Ascending aorta (tissue), 2 donors: ENCODE measurements around the gene SPATA46. TPM values are rescaled to one million over a fixed set of nuclear protein-coding genes. Genes with fewer than 3 reads are reported as not detected.

Experiments
- DNase-seq, 2 donors: peaks; one replicate each; pipeline ENCODE4 v3.0.0-alpha.2; 2019; ENCODE audit warnings: low spot score in 2 of 2
- H3K27ac ChIP-seq, 2 donors: fragments of 200-600 bp; sonication (generic); one replicate each; pipeline ENCODE4 v1.5.1; 2016 to 2017; ENCODE audit warnings: mild to moderate bottlenecking in 1 of 2
- H3K27me3 ChIP-seq: fragments of 200-600 bp; sonication (generic); one replicate; pipeline ENCODE4 v1.5.1; 2017
- H3K36me3 ChIP-seq, 2 donors: fragments of 200-600 bp; sonication (generic); one replicate each; pipeline ENCODE4 v1.5.1; 2016
- H3K4me1 ChIP-seq, 2 donors: fragments of 200-600 bp; sonication (generic); one replicate each; pipeline ENCODE4 v1.5.1; 2016 to 2017; ENCODE audit warnings: mild to moderate bottlenecking in 1 of 2
- H3K4me3 ChIP-seq, 2 donors: fragments of 200-600 bp; sonication (generic); one replicate each; pipeline ENCODE4 v1.5.1; 2016 to 2017; ENCODE audit warnings: mild to moderate bottlenecking in 1 of 2
- H3K9me3 ChIP-seq, 2 donors: fragments of 200-600 bp; sonication (generic); one replicate each; pipeline ENCODE4 v1.5.1; 2016
- CTCF ChIP-seq, 3 experiments: fragments of 200-600 bp in 2 of 3; fragments of 450-650 bp in 1 of 3; sonication (generic) in 2 of 3; IDR thresholded peaks; one replicate each; pipeline ENCODE4 v1.5.1; 2016 to 2019; ENCODE audit warnings: antibody characterized with exemption in 3 of 3, mild to moderate bottlenecking in 1 of 3, moderate library complexity in 1 of 3
- intact Hi-C: fragments of 100-400 bp; cut with DNase I; formaldehyde crosslinking; loops from one replicate; pipeline ENCODE4 v1.15.1; 2023
- total RNA-seq: library from RNA; depleted of rRNA; stranded (reverse); fragments of >200 nt; gene quantifications from one replicate; pipeline ENCODE4 v1.1.0, GENCODE V29; 2016

Gene SPATA46
- total RNA-seq, 1 donor from 2014 or later: not detected

DNA sequence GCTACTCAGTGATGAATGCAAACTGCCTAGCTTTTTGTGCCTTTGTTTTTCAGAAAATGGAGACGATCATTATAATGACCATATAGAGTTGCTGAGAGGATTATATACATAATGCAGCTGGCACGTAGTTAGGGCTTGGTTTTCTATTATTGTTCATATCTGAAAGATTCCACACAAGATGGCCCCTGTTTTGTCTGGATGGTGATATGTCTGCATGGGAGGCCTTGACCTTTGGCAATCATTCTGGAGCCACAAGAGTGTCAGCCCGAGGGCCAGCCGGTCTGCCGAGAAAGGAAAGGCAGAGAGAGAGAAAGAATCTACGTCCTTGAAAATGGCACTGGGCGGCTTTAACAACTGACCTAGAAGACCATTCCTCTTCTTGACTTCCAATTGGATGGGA, 41.0 kb upstream of the SPATA46 start:
- Histone ChIP-seq H3K4me1 (no peaks in the 10 kb centered on the region), H3K27ac (no peak overlapping the region), H3K27me3 (no peaks in the 10 kb centered on the region), H3K9me3 (no peaks in the 10 kb centered on the region), H3K36me3 (no peaks in the 10 kb centered on the region), H3K4me3 (no peak overlapping the region)
- TF ChIP-seq CTCF (IDR thresholded peaks at IDR 0.05): no peak
- intact Hi-C loops: no loop called here
- DNase-seq: no peak

DNA sequence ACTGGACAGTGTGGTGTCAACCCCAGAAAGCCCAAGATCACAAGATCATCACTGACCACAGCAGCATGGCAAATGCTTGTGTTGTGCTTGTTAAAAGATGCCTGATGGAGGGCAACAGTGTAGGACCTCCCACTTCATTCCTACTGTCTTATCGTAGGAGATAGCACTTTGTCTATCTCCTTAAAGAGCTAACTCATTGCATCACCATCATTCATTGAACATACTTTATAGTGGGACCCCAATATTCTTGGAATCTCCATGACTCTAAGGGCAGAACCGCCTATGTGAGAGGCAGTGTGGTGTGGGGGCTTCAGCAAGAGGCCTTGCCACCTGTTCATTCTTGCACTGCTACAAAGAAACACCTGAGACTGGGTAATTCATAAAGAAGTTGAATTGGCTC, 40.3 kb upstream of the SPATA46 start:
- no peaks in the 10 kb centered on the region for H3K9me3 ChIP-seq
- no peak for TF ChIP-seq CTCF (IDR thresholded peaks at IDR 0.05)
- no peaks in the 10 kb centered on the region for H3K27me3 ChIP-seq
- no peaks in the 10 kb centered on the region for H3K36me3 ChIP-seq
- intact Hi-C loops: no loop called here
- no peak overlapping the region for H3K4me3 ChIP-seq
- H3K27ac ChIP-seq: no peak overlapping the region
- no peaks in the 10 kb centered on the region for H3K4me1 ChIP-seq
- DNase-seq: no peak

- no peaks in the 10 kb centered on the region for H3K36me3 ChIP-seq
- no peak overlapping the region for H3K4me3 ChIP-seq
- TF ChIP-seq CTCF (IDR thresholded peaks at IDR 0.05): no peak
- H3K4me1 ChIP-seq: no peaks in the 10 kb centered on the region
- intact Hi-C loops: no loop called here
- no peaks in the 10 kb centered on the region for H3K27me3 ChIP-seq
- DNase-seq: no peak
- H3K27ac ChIP-seq: no peak overlapping the region
- H3K9me3 ChIP-seq: no peaks in the 10 kb centered on the region
Measured at GRCh38 chr1:162416215-162416614, 39.6 kb upstream of the SPATA46 start.

- H3K4me3 ChIP-seq: no peak within 1 kb of the TSS
- H3K36me3 ChIP-seq: no peaks in the 10 kb centered on the region
- intact Hi-C loops: no loop called here
- no peaks in the 10 kb centered on the region for H3K27me3 ChIP-seq
- TF ChIP-seq CTCF (IDR thresholded peaks at IDR 0.05): no peak
- no peaks in the 10 kb centered on the region for H3K9me3 ChIP-seq
- no peaks in the 10 kb centered on the region for H3K4me1 ChIP-seq
- no peak for DNase-seq
- no peak within 1 kb of the TSS for H3K27ac ChIP-seq
Measured at GRCh38 chr1:162412002-162412401, 35.3 kb upstream of the SPATA46 start, which contains the start of gene SH2D1B. Gene SH2D1B (minus strand): TSS chr1:162412136. CDS start chr1:162412016, 120 bp downstream.

GRCh38 chr1:162407539-162407938, 30.9 kb upstream of the SPATA46 start:
- Histone ChIP-seq H3K4me3 (no peak overlapping the region), H3K36me3 (no peaks in the 10 kb centered on the region), H3K27me3 (no peaks in the 10 kb centered on the region), H3K4me1 (no peaks in the 10 kb centered on the region), H3K27ac (no peak overlapping the region), H3K9me3 (no peaks in the 10 kb centered on the region)
- DNase-seq: no peak
- no peak for TF ChIP-seq CTCF (IDR thresholded peaks at IDR 0.05)
- intact Hi-C loops: no loop called here

DNA sequence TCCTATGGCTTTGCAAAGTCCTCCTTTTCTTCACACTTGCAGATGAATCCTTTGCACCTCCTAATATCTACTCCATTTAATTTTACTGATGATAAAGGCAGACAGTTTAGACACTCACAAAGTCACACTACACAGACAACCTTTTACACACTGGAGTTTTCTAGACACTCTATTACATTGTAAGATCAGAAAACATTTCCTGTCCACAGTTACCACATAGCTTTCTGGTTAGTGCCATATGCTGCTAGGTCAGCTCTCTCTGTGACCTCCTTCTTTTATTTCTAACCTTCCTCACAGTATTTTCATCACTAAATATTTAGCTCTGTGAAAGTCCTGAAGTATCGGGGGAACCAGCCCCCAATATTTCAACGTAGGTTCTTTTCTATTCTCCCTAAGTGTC, 30.2 kb upstream of the SPATA46 start:
- Histone ChIP-seq H3K4me1 (no peaks in the 10 kb centered on the region), H3K4me3 (no peak overlapping the region), H3K36me3 (no peaks in the 10 kb centered on the region), H3K27me3 (no peaks in the 10 kb centered on the region), H3K27ac (no peak overlapping the region), H3K9me3 (no peaks in the 10 kb centered on the region)
- no peak for TF ChIP-seq CTCF (IDR thresholded peaks at IDR 0.05)
- intact Hi-C loops: no loop called here
- no peak for DNase-seq
